Liver (tissue), 9 donors: Measurements from ENCODE around the gene MDN1. TPM values are rescaled to one million over a fixed set of nuclear protein-coding genes. Genes with fewer than 3 reads are reported as not detected.

ENCODE experiments used
- DNase-seq: peaks from one replicate; pipeline ENCODE4 v3.0.0-alpha.2; 2017; ENCODE audit warnings: low spot score
- H3K27ac ChIP-seq, 2 donors: one replicate each; pipeline ENCODE4 v1.7.0; 2013; ENCODE audit warnings: inconsistent platforms in 2 of 2, low read length in 2 of 2, control low read depth in 1 of 2, low read depth in 1 of 2, mild to moderate bottlenecking in 1 of 2
- H3K27me3 ChIP-seq, 4 donors: one replicate each; pipeline versions ENCODE4 v1.6.1 to v1.7.0; 2013; ENCODE audit warnings: low read length in 3 of 4, inconsistent platforms in 1 of 4, mild to moderate bottlenecking in 1 of 4, moderate library complexity in 1 of 4; ENCODE audit not compliant: control insufficient read depth in 4 of 4, insufficient read depth in 4 of 4
- H3K36me3 ChIP-seq, 4 donors: one replicate each; pipeline versions ENCODE4 v1.6.1 to v1.7.0; 2013; ENCODE audit warnings: low read length in 3 of 4, mild to moderate bottlenecking in 3 of 4, low read depth in 1 of 4, moderate library complexity in 1 of 4; ENCODE audit not compliant: control insufficient read depth in 4 of 4, insufficient read depth in 3 of 4
- H3K4me1 ChIP-seq, 4 donors: one replicate each; pipeline versions ENCODE4 v1.6.1 to v1.7.0; 2013; ENCODE audit warnings: low read length in 3 of 4, mild to moderate bottlenecking in 3 of 4, moderate library complexity in 1 of 4; ENCODE audit not compliant: control insufficient read depth in 4 of 4, insufficient read depth in 4 of 4
- H3K4me3 ChIP-seq, 3 donors: one replicate each; pipeline versions ENCODE4 v1.6.1 to v1.7.0; 2013; ENCODE audit warnings: low read length in 3 of 3, control low read depth in 1 of 3, low read depth in 1 of 3, mild to moderate bottlenecking in 1 of 3
- H3K9ac ChIP-seq, 2 donors: one replicate each; pipeline ENCODE4 v1.7.0; 2013; ENCODE audit warnings: low read length in 2 of 2, mild to moderate bottlenecking in 2 of 2, moderate library complexity in 2 of 2, control low read depth in 1 of 2, low read depth in 1 of 2
- H3K9me3 ChIP-seq, 4 donors: one replicate each; pipeline versions ENCODE4 v1.6.1 to v1.7.0; 2013; ENCODE audit warnings: low read length in 3 of 4; ENCODE audit not compliant: control insufficient read depth in 4 of 4
- EGR1 ChIP-seq, 2 donors: IDR thresholded peaks; 2 replicates each; pipeline ENCODE4 v1.6.1; 2016 to 2018; ENCODE audit warnings: antibody characterized with exemption in 2 of 2, low read depth in 2 of 2
- FOXA1 ChIP-seq: IDR thresholded peaks from 2 replicates; pipeline ENCODE4 v1.6.1; 2016; ENCODE audit warnings: antibody characterized with exemption
- FOXA2 ChIP-seq: IDR thresholded peaks from 2 replicates; pipeline ENCODE4 v1.6.1; 2016; ENCODE audit warnings: antibody characterized with exemption
- GABPA ChIP-seq, 2 donors: IDR thresholded peaks in 1 of 2; conservative IDR thresholded peaks in 1 of 2; 2 replicates each; pipeline ENCODE4 v1.6.1; 2016; ENCODE audit warnings: antibody characterized with exemption in 2 of 2, mild to moderate bottlenecking in 1 of 2, moderate library complexity in 1 of 2
- HNF4A ChIP-seq, 2 donors: conservative IDR thresholded peaks; 2 replicates each; pipeline ENCODE4 v1.6.1; 2016; ENCODE audit warnings: antibody characterized with exemption in 2 of 2, mild to moderate bottlenecking in 2 of 2
- HNF4G ChIP-seq: IDR thresholded peaks from 2 replicates; pipeline ENCODE4 v1.6.1; 2016; ENCODE audit warnings: antibody characterized with exemption
- JUND ChIP-seq, 2 donors: IDR thresholded peaks; 2 replicates each; pipeline ENCODE4 v1.6.1; 2016; ENCODE audit warnings: antibody characterized with exemption in 2 of 2
- NR2F2 ChIP-seq: IDR thresholded peaks from 2 replicates; pipeline ENCODE4 v1.6.1; 2016; ENCODE audit warnings: antibody characterized with exemption
- RAD21 ChIP-seq, 2 donors: IDR thresholded peaks; 2 replicates each; pipeline ENCODE4 v1.6.1; 2016; ENCODE audit warnings: antibody characterized with exemption in 2 of 2, mild to moderate bottlenecking in 2 of 2
- RXRA ChIP-seq, 2 donors: IDR thresholded peaks; 2 replicates each; pipeline ENCODE4 v1.6.1; 2017 to 2018; ENCODE audit warnings: antibody characterized with exemption in 2 of 2, mild to moderate bottlenecking in 1 of 2
- SP1 ChIP-seq: IDR thresholded peaks from 2 replicates; pipeline ENCODE4 v1.6.1; 2018; ENCODE audit warnings: antibody characterized with exemption, mild to moderate bottlenecking
- TAF1 ChIP-seq: conservative IDR thresholded peaks from 2 replicates; pipeline ENCODE4 v1.6.1; 2016; ENCODE audit warnings: antibody characterized with exemption, mild to moderate bottlenecking
- YY1 ChIP-seq: IDR thresholded peaks from 2 replicates; pipeline ENCODE4 v1.6.1; 2016; ENCODE audit warnings: antibody characterized with exemption, mild to moderate bottlenecking
- WGBS: extraction: QIAGEN DNeasy Blood & Tissue Kit; methylation state at CpG from one replicate; pipeline ENCODE4 v1.1.7; 2013; 5-methylcytosine and 5-hydroxymethylcytosine counted together
- polyA plus RNA-seq, 2 donors: library from polyadenylated mRNA; stranded (reverse) in 1 of 2; unstranded in 1 of 2; fragments of 200-250 nt in 1 of 2; fragments of >200 nt in 1 of 2; fragmentation: Nextera tagmentation in 1 of 2; extraction: Ambion mirVana in 1 of 2; gene quantifications; one replicate each; pipeline versions ENCODE4 v1.2.1 to v1.2.3, GENCODE V29; 2013 to 2015
- total RNA-seq, 2 donors: library from RNA; depleted of rRNA; stranded (reverse); fragments of >200 nt; gene quantifications; one replicate each; pipeline ENCODE4 v1.2.3, GENCODE V29; 2014
- TF ChIP-seq, protein P1 (sequence below): IDR thresholded peaks from 2 replicates; pipeline ENCODE4 v1.6.1; 2016; ENCODE audit warnings: antibody characterized with exemption
- TF ChIP-seq, protein P2 (sequence below): IDR thresholded peaks from 2 replicates; pipeline ENCODE4 v1.6.1; 2016; ENCODE audit warnings: antibody characterized with exemption
- TF ChIP-seq, protein P3 (sequence below): IDR thresholded peaks from 2 replicates; pipeline ENCODE4 v1.6.1; 2016; ENCODE audit warnings: antibody characterized with exemption, mild to moderate bottlenecking
- TF ChIP-seq, protein P4 (sequence below): IDR thresholded peaks from 2 replicates; pipeline ENCODE4 v1.6.1; 2016; ENCODE audit warnings: antibody characterized with exemption
- TF ChIP-seq, protein P5 (sequence below): fragments of 150-350 bp; IDR thresholded peaks from 2 replicates; pipeline ENCODE4 v1.5.1; 2017; ENCODE audit warnings: improper control_type of control experiment, low read depth, low read length; ENCODE audit not compliant: missing input control
- donor health status: healthy.
- donor health status: healthy.
- donor health status: healthy.
- donor health status: healthy.
- donor health status: healthy.

Gene MDN1
- total and polyA plus RNA-seq, 4 donors = 5.4 to 48.9 (median 22.8) TPM

DNA sequence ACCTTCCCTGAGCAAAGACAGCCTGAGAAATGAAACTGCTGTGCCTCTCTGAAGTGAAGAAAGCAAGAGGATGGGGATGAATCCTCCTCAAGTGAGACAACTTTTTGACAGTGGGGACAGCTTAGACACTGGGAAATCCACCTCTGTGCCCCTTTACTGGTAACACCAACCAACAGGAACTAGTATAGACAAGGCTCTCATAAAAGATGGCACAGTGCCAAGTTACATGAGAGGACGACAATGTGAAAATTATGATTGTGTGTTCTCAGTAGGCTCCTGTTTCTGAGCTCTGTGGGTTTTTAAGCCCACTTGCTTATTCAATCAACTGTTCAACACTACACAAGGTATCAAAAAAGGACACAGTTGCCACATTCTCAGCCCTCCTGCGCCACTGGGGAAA is 139.4 kb downstream of the MDN1 start:
- no peak for DNase-seq

More for the DNA sequence above, 139.4 kb downstream of the MDN1 start:
- Histone ChIP-seq H3K9ac (no peak overlapping the region), H3K9me3 (no peaks in the 10 kb centered on the region), H3K4me1 (no peaks in the 10 kb centered on the region), H3K36me3 (peaks cover 9 to 87% (median 73%) of the 10 kb centered on the region in 4 donors), H3K27ac (no peak overlapping the region), H3K4me3 (no peak overlapping the region), H3K27me3 (no peaks in the 10 kb centered on the region)
- WGBS = 91% methylated on average over 2 of the region's 2 CpGs
- no peak for TF ChIP-seq JUND (IDR thresholded peaks at IDR 0.05)
- TF ChIP-seq, protein P1, sequence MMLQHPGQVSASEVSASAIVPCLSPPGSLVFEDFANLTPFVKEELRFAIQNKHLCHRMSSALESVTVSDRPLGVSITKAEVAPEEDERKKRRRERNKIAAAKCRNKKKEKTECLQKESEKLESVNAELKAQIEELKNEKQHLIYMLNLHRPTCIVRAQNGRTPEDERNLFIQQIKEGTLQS = no peak
- TF ChIP-seq, protein P2, sequence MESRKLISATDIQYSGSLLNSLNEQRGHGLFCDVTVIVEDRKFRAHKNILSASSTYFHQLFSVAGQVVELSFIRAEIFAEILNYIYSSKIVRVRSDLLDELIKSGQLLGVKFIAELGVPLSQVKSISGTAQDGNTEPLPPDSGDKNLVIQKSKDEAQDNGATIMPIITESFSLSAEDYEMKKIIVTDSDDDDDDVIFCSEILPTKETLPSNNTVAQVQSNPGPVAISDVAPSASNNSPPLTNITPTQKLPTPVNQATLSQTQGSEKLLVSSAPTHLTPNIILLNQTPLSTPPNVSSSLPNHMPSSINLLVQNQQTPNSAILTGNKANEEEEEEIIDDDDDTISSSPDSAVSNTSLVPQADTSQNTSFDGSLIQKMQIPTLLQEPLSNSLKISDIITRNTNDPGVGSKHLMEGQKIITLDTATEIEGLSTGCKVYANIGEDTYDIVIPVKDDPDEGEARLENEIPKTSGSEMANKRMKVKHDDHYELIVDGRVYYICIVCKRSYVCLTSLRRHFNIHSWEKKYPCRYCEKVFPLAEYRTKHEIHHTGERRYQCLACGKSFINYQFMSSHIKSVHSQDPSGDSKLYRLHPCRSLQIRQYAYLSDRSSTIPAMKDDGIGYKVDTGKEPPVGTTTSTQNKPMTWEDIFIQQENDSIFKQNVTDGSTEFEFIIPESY = no peak
- no peak for TF ChIP-seq RXRA (IDR thresholded peaks at IDR 0.05)
- no peak for TF ChIP-seq RAD21 (IDR thresholded peaks at IDR 0.05)
- no peak for TF ChIP-seq EGR1 (IDR thresholded peaks at IDR 0.05; ENCODE audit: low read depth in 2 of 2)
- TF ChIP-seq TAF1 = no peak
- TF ChIP-seq YY1 = no peak
- TF ChIP-seq, protein P3, sequence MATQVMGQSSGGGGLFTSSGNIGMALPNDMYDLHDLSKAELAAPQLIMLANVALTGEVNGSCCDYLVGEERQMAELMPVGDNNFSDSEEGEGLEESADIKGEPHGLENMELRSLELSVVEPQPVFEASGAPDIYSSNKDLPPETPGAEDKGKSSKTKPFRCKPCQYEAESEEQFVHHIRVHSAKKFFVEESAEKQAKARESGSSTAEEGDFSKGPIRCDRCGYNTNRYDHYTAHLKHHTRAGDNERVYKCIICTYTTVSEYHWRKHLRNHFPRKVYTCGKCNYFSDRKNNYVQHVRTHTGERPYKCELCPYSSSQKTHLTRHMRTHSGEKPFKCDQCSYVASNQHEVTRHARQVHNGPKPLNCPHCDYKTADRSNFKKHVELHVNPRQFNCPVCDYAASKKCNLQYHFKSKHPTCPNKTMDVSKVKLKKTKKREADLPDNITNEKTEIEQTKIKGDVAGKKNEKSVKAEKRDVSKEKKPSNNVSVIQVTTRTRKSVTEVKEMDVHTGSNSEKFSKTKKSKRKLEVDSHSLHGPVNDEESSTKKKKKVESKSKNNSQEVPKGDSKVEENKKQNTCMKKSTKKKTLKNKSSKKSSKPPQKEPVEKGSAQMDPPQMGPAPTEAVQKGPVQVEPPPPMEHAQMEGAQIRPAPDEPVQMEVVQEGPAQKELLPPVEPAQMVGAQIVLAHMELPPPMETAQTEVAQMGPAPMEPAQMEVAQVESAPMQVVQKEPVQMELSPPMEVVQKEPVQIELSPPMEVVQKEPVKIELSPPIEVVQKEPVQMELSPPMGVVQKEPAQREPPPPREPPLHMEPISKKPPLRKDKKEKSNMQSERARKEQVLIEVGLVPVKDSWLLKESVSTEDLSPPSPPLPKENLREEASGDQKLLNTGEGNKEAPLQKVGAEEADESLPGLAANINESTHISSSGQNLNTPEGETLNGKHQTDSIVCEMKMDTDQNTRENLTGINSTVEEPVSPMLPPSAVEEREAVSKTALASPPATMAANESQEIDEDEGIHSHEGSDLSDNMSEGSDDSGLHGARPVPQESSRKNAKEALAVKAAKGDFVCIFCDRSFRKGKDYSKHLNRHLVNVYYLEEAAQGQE = no peak
- no peak for TF ChIP-seq SP1
- no peak for TF ChIP-seq FOXA1
- TF ChIP-seq NR2F2 = no peak
- no peak for TF ChIP-seq GABPA (IDR thresholded peaks at IDR 0.05 in 1 of 2, conservative IDR thresholded peaks at IDR 0.05 in 1 of 2)
- TF ChIP-seq, protein P4, sequence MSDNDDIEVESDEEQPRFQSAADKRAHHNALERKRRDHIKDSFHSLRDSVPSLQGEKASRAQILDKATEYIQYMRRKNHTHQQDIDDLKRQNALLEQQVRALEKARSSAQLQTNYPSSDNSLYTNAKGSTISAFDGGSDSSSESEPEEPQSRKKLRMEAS = no peak
- TF ChIP-seq HNF4A (conservative IDR thresholded peaks at IDR 0.05) = no peak
- TF ChIP-seq HNF4G = no peak
- no peak for TF ChIP-seq FOXA2
- TF ChIP-seq, protein P5, sequence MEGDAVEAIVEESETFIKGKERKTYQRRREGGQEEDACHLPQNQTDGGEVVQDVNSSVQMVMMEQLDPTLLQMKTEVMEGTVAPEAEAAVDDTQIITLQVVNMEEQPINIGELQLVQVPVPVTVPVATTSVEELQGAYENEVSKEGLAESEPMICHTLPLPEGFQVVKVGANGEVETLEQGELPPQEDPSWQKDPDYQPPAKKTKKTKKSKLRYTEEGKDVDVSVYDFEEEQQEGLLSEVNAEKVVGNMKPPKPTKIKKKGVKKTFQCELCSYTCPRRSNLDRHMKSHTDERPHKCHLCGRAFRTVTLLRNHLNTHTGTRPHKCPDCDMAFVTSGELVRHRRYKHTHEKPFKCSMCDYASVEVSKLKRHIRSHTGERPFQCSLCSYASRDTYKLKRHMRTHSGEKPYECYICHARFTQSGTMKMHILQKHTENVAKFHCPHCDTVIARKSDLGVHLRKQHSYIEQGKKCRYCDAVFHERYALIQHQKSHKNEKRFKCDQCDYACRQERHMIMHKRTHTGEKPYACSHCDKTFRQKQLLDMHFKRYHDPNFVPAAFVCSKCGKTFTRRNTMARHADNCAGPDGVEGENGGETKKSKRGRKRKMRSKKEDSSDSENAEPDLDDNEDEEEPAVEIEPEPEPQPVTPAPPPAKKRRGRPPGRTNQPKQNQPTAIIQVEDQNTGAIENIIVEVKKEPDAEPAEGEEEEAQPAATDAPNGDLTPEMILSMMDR = no peak
